Mucosa of gallbladder (tissue), 1 donor: ENCODE measurements around the gene EMP2. TPM values are rescaled to one million over a fixed set of nuclear protein-coding genes. Genes with fewer than 3 reads are reported as not detected.

ENCODE experiments used
- DNase-seq: peaks from one replicate; pipeline ENCODE4 v3.0.0-alpha.2; 2020; ENCODE audit warnings: low spot score
- total RNA-seq: library from RNA; stranded (reverse); gene quantifications from one replicate; pipeline ENCODE4 v1.2.1, GENCODE V29; 2021
- donor health status: DM: no; HTN: no; CAD: no.

Gene EMP2
- total RNA-seq, 1 donor from 2014 or later: 38.3 TPM

- DNase-seq: no peak
Observed at GRCh38 chr16:10490141-10490540, 90.3 kb downstream of the EMP2 start.

GRCh38 chr16:10485698-10486382 is 94.6 kb downstream of the EMP2 start:
- no peak for DNase-seq

GRCh38 chr16:10485159-10485558 is 95.2 kb downstream of the EMP2 start:
- no peak for DNase-seq

GRCh38 chr16:10480151-10480550 is 100.2 kb downstream of the EMP2 start:
- no peak for DNase-seq

Other genes with a start within 250 kb of the EMP2 start
- gene ATF7IP2, start 194.5 kb downstream of the EMP2 start, total RNA-seq: 13.6 TPM
- not detected for gene TEKT5, start 114.3 kb upstream of the EMP2 start, total RNA-seq
- gene NUBP1, start 163.2 kb upstream of the EMP2 start, total RNA-seq: 27.2 TPM
- gene TVP23A, start 238.2 kb upstream of the EMP2 start, total RNA-seq: 0.52 TPM